HCT116 (cell line): ENCODE measurements around the gene SERPINI1. TPM values are rescaled to one million over a fixed set of nuclear protein-coding genes. Genes with fewer than 3 reads are reported as not detected.

Experiments
- ATAC-seq: fragments of 200-7000 bp; cut with Tn5 transposase; 2 replicates; pipeline ENCODE4 v1.9.1; 2020; ENCODE audit warnings: mild to moderate bottlenecking, moderate library complexity
- BruUV-seq: library from RNA; stranded (reverse); fragments of 400-500 nt; replicated peaks from 2 replicates; lab custom pipeline; 2021; lab: Mats Ljungman, UMichigan
- CTCF ChIA-PET: fragments of 300-600 bp; sonication (Branson Sonifier 250); formaldehyde crosslinking; loops from one replicate; lab custom pipeline; 2021; ENCODE audit warnings: antibody characterized with exemption; lab: Charles Lee
- POLR2A ChIA-PET: fragments of 300-600, 350-600 bp; sonication (Branson Sonifier 250); formaldehyde crosslinking; loops from one replicate; lab custom pipeline; 2021; ENCODE audit warnings: antibody characterized with exemption; lab: Charles Lee
- RAD21 ChIA-PET, 2 experiments: fragments of 300-600 bp; sonication (Branson Sonifier 250); formaldehyde crosslinking; loops; one replicate each; lab custom pipeline; 2023; ENCODE audit warnings: low total read pairs in 2 of 2; ENCODE audit not compliant: uncharacterized antibody in 2 of 2, unreplicated experiment in 2 of 2, low non-redundant PET in 1 of 2; lab: Charles Lee
- DNase-seq: peaks from one replicate; pipeline ENCODE4 v3.0.0-alpha.2; 2010; ENCODE audit warnings: low read depth, low spot score
- H2AFZ ChIP-seq: fragments of 200-600 bp; shearing (Covaris generic), sonication (generic); 2 replicates; pipeline ENCODE4 v1.6.1; 2017; ENCODE audit warnings: low read depth, mixed run types, mixed read lengths, antibody characterized with exemption, low read length; ENCODE audit not compliant: poor library complexity, severe bottlenecking
- H3K27ac ChIP-seq: 2 replicates; pipeline ENCODE4 v1.5.1; 2012; ENCODE audit warnings: low read depth, low read length
- H3K27me3 ChIP-seq: fragments of 200-600 bp; sonication (generic); 2 replicates; pipeline ENCODE4 v1.6.1; 2016; ENCODE audit warnings: mixed run types, low read length, mixed read lengths; ENCODE audit not compliant: insufficient read depth
- H3K36me3 ChIP-seq, 2 experiments: fragments of 200-500 bp in 1 of 2; fragments of 200-600 bp in 1 of 2; sonication (Bioruptor generic) in 1 of 2; sonication (generic) in 1 of 2; 2 replicates each; pipeline versions ENCODE4 v1.5.1 to v1.6.1; 2014 to 2016; ENCODE audit warnings: low read length in 2 of 2, inconsistent platforms in 1 of 2, mixed read lengths in 1 of 2, mixed run types in 1 of 2; ENCODE audit not compliant: insufficient read depth in 2 of 2, control insufficient read depth in 1 of 2
- H3K4me1 ChIP-seq, 2 experiments: fragments of 200-600 bp in 1 of 2; sonication (generic) in 1 of 2; 2 replicates each; pipeline versions ENCODE4 v1.5.1 to v1.6.1; 2012 to 2017; ENCODE audit warnings: low read length in 2 of 2, inconsistent platforms in 1 of 2, mild to moderate bottlenecking in 1 of 2, mixed read lengths in 1 of 2, mixed run types in 1 of 2, moderate library complexity in 1 of 2; ENCODE audit not compliant: insufficient read depth in 2 of 2, control insufficient read depth in 1 of 2
- H3K4me2 ChIP-seq: fragments of 200-600 bp; sonication (generic); 2 replicates; pipeline ENCODE4 v1.6.1; 2017; ENCODE audit warnings: mixed run types, low read length, mixed read lengths
- H3K4me3 ChIP-seq, 2 experiments: fragments of 200-600 bp in 1 of 2; sonication (generic) in 1 of 2; replicated peaks in 1 of 2; 2 replicates each; pipeline ENCODE4 v1.5.1; 2011 to 2016; ENCODE audit warnings: low read length in 2 of 2, control low read depth in 1 of 2, low read depth in 1 of 2, mild to moderate bottlenecking in 1 of 2, mixed read lengths in 1 of 2, mixed run types in 1 of 2
- H3K79me2 ChIP-seq: fragments of 200-600 bp; sonication (generic); 2 replicates; pipeline ENCODE4 v1.6.1; 2017; ENCODE audit warnings: mild to moderate bottlenecking, mixed run types, low read length, moderate library complexity, mixed read lengths; ENCODE audit not compliant: insufficient read depth
- H3K9ac ChIP-seq: fragments of 200-600 bp; sonication (generic); 2 replicates; pipeline ENCODE4 v1.6.1; 2016; ENCODE audit warnings: low read length, mixed read lengths
- H3K9me2 ChIP-seq: fragments of 200-600 bp; sonication (generic), shearing (Covaris generic); 2 replicates; pipeline ENCODE4 v1.6.1; 2017; ENCODE audit warnings: mixed run types, mild to moderate bottlenecking, moderate library complexity; ENCODE audit not compliant: insufficient read depth
- H3K9me3 ChIP-seq, 2 experiments: fragments of 200-500 bp in 1 of 2; fragments of 200-600 bp in 1 of 2; sonication (Bioruptor generic) in 1 of 2; sonication (generic) in 1 of 2; 2 replicates each; pipeline ENCODE4 v1.6.1; 2014 to 2017; ENCODE audit warnings: low read length in 2 of 2, mixed read lengths in 2 of 2, inconsistent platforms in 1 of 2, low read depth in 1 of 2, mild to moderate bottlenecking in 1 of 2, mixed run types in 1 of 2, moderate library complexity in 1 of 2; ENCODE audit not compliant: control insufficient read depth in 1 of 2, insufficient read depth in 1 of 2
- H4K20me1 ChIP-seq: fragments of 200-600 bp; sonication (generic), shearing (Covaris generic); 2 replicates; pipeline ENCODE4 v1.6.1; 2017; ENCODE audit warnings: mixed run types, mild to moderate bottlenecking, moderate library complexity; ENCODE audit not compliant: insufficient read depth
- EGR1 ChIP-seq: IDR thresholded peaks from 2 replicates; pipeline ENCODE4 v1.6.1; 2012; ENCODE audit warnings: low read depth
- ELF1 ChIP-seq: IDR thresholded peaks from 2 replicates; pipeline ENCODE4 v1.6.1; 2012; ENCODE audit warnings: low read depth, borderline replicate concordance
- EZH2 ChIP-seq: fragments of 200-600 bp; sonication (generic); IDR thresholded peaks from 2 replicates; pipeline ENCODE4 v1.6.1; 2017; ENCODE audit warnings: antibody characterized with exemption, mixed run types
- FOSL1 ChIP-seq: IDR thresholded peaks from 2 replicates; pipeline ENCODE4 v1.6.1; 2012; ENCODE audit warnings: low read depth
- POLR2A ChIP-seq: IDR thresholded peaks from 2 replicates; pipeline ENCODE4 v1.7.0; 2011; ENCODE audit warnings: borderline replicate concordance; ENCODE audit not compliant: insufficient read depth, insufficient read length; ENCODE audit errors: extremely low read depth
- POLR2AphosphoS5 ChIP-seq: IDR thresholded peaks from 2 replicates; pipeline ENCODE4 v1.6.1; 2011; ENCODE audit warnings: mild to moderate bottlenecking, low read depth, low read length, moderate library complexity
- RAD21 ChIP-seq: IDR thresholded peaks from 2 replicates; pipeline ENCODE4 v1.6.1; 2012; ENCODE audit warnings: low read depth, mild to moderate bottlenecking
- SIN3A ChIP-seq: IDR thresholded peaks from 2 replicates; pipeline ENCODE4 v1.6.1; 2012; ENCODE audit warnings: low read depth
- SP1 ChIP-seq: IDR thresholded peaks from 2 replicates; pipeline ENCODE4 v1.6.1; 2012; ENCODE audit warnings: low read depth
- SRF ChIP-seq: IDR thresholded peaks from 2 replicates; pipeline ENCODE4 v1.6.1; 2012; ENCODE audit warnings: low read depth
- TCF7L2 ChIP-seq: IDR thresholded peaks from 2 replicates; pipeline ENCODE4 v1.7.0; 2011; ENCODE audit warnings: borderline replicate concordance, inconsistent platforms; ENCODE audit not compliant: insufficient read depth, insufficient read length; ENCODE audit errors: extremely low read depth
- ZFX ChIP-seq: fragments of 450-650 bp; IDR thresholded peaks from 2 replicates; pipeline ENCODE4 v1.6.1; 2017
- ZNF274 ChIP-seq: fragments of 200-500 bp; sonication (Bioruptor generic); IDR thresholded peaks from 2 replicates; pipeline ENCODE4 v1.6.1; 2014; ENCODE audit warnings: mild to moderate bottlenecking, low read depth, low read length, inconsistent platforms
- intact Hi-C: fragments of 100-400 bp; cut with micrococcal nuclease; formaldehyde crosslinking; loops from 2 replicates; pipeline ENCODE4 v1.10.0; 2022
- total RNA-seq: library from RNA; stranded (reverse); gene quantifications from one replicate; pipeline ENCODE4 v1.2.1, GENCODE V29; 2021; ENCODE audit not compliant: unreplicated experiment
- TF ChIP-seq, protein P1 (sequence below): IDR thresholded peaks from 2 replicates; pipeline ENCODE4 v1.6.1; 2012; ENCODE audit warnings: low read depth
- TF ChIP-seq, protein P2 (sequence below): IDR thresholded peaks from 2 replicates; pipeline ENCODE4 v1.6.1; 2012
- TF ChIP-seq, protein P3 (sequence below): IDR thresholded peaks from 2 replicates; pipeline ENCODE4 v1.6.1; 2012
- TF ChIP-seq, protein P4 (sequence below), 3 experiments: fragments of 200-600 bp in 1 of 3; sonication (generic) in 1 of 3; IDR thresholded peaks in 2 of 3; conservative IDR thresholded peaks in 1 of 3; 2 replicates each; pipeline ENCODE4 v1.5.1; 2012 to 2017; ENCODE audit warnings: low read depth in 2 of 3, low read length in 2 of 3, antibody characterized with exemption in 1 of 3, borderline replicate concordance in 1 of 3, control low read depth in 1 of 3, mild to moderate bottlenecking in 1 of 3, mixed read lengths in 1 of 3, mixed run types in 1 of 3, moderate library complexity in 1 of 3; ENCODE audit not compliant: insufficient read depth in 1 of 3

The SERPINI1 gene
- total RNA-seq, 1 experiment from 2014 or later, result 6.5 TPM

DNA sequence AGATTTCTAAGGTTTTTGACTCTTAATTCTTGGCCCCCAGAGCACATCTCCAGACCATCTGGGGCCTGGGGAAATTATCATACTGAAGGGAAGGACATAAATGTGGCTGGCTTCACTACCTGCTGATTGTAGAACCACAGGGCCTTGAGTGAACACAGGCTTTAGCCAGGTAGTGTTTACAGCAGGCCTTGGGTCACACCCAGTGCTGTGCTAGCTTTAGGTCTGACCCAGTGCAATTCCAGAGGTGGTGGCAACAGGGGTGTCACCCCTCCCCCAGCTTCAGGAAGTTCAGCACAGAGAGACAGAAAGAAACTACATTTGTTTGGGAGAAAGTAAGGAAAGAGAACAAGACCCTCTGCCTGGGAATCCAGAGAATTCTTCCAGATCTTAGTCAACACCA lies 25.0 kb upstream of the SERPINI1 start:
- Histone ChIP-seq H4K20me1 (peaks cover 14% of the 10 kb centered on the region; the same call in 1 of the 2 replicates), H3K9me2 (no peaks in the 10 kb centered on the region), H3K27ac (no peak overlapping the region), H3K4me2 (no peak overlapping the region), H2AFZ (no peak overlapping the region), H3K4me1 (no peaks in the 10 kb centered on the region), H3K9me3 (no peaks in the 10 kb centered on the region), H3K9ac (no peak overlapping the region), H3K36me3 (no peaks in the 10 kb centered on the region), H3K27me3 (no peaks in the 10 kb centered on the region), H3K79me2 (peaks cover 79% of the 10 kb centered on the region), H3K4me3 (no peak overlapping the region)
- TF ChIP-seq, protein P1, sequence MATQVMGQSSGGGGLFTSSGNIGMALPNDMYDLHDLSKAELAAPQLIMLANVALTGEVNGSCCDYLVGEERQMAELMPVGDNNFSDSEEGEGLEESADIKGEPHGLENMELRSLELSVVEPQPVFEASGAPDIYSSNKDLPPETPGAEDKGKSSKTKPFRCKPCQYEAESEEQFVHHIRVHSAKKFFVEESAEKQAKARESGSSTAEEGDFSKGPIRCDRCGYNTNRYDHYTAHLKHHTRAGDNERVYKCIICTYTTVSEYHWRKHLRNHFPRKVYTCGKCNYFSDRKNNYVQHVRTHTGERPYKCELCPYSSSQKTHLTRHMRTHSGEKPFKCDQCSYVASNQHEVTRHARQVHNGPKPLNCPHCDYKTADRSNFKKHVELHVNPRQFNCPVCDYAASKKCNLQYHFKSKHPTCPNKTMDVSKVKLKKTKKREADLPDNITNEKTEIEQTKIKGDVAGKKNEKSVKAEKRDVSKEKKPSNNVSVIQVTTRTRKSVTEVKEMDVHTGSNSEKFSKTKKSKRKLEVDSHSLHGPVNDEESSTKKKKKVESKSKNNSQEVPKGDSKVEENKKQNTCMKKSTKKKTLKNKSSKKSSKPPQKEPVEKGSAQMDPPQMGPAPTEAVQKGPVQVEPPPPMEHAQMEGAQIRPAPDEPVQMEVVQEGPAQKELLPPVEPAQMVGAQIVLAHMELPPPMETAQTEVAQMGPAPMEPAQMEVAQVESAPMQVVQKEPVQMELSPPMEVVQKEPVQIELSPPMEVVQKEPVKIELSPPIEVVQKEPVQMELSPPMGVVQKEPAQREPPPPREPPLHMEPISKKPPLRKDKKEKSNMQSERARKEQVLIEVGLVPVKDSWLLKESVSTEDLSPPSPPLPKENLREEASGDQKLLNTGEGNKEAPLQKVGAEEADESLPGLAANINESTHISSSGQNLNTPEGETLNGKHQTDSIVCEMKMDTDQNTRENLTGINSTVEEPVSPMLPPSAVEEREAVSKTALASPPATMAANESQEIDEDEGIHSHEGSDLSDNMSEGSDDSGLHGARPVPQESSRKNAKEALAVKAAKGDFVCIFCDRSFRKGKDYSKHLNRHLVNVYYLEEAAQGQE, result no peak
- TF ChIP-seq EZH2, result no peak
- no peak for TF ChIP-seq POLR2A
- TF ChIP-seq SRF, result no peak
- no peak for TF ChIP-seq EGR1
- no peak for TF ChIP-seq SIN3A
- no peak for TF ChIP-seq TCF7L2
- TF ChIP-seq ZNF274, result no peak
- TF ChIP-seq, protein P2, sequence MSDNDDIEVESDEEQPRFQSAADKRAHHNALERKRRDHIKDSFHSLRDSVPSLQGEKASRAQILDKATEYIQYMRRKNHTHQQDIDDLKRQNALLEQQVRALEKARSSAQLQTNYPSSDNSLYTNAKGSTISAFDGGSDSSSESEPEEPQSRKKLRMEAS, result no peak
- TF ChIP-seq, protein P3, sequence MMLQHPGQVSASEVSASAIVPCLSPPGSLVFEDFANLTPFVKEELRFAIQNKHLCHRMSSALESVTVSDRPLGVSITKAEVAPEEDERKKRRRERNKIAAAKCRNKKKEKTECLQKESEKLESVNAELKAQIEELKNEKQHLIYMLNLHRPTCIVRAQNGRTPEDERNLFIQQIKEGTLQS, result no peak
- TF ChIP-seq ZFX, result no peak
- no peak for TF ChIP-seq RAD21
- no peak for TF ChIP-seq ELF1
- no peak for TF ChIP-seq FOSL1
- TF ChIP-seq, protein P4, sequence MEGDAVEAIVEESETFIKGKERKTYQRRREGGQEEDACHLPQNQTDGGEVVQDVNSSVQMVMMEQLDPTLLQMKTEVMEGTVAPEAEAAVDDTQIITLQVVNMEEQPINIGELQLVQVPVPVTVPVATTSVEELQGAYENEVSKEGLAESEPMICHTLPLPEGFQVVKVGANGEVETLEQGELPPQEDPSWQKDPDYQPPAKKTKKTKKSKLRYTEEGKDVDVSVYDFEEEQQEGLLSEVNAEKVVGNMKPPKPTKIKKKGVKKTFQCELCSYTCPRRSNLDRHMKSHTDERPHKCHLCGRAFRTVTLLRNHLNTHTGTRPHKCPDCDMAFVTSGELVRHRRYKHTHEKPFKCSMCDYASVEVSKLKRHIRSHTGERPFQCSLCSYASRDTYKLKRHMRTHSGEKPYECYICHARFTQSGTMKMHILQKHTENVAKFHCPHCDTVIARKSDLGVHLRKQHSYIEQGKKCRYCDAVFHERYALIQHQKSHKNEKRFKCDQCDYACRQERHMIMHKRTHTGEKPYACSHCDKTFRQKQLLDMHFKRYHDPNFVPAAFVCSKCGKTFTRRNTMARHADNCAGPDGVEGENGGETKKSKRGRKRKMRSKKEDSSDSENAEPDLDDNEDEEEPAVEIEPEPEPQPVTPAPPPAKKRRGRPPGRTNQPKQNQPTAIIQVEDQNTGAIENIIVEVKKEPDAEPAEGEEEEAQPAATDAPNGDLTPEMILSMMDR (IDR thresholded peaks at IDR 0.05 in 2 of 3, conservative IDR thresholded peaks at IDR 0.05 in 1 of 3; ENCODE audit: borderline replicate concordance in 1 of 3, insufficient read depth in 1 of 3, low read depth in 2 of 3, low read length in 2 of 3), result no peak
- TF ChIP-seq POLR2AphosphoS5, result no peak
- TF ChIP-seq SP1, result no peak
- no peak for ATAC-seq
- BruUV-seq, result no TSS peak
- CTCF ChIA-PET, result no interaction called here
- DNase-seq, result no peak
- POLR2A ChIA-PET, result no interaction called here
- intact Hi-C loops, result no loop called here
- RAD21 ChIA-PET, result no interaction called here
